Keratinocyte (primary cell): ENCODE results near the gene CXorf58. TPM values are rescaled to one million over a fixed set of nuclear protein-coding genes. Genes with fewer than 3 reads are reported as not detected.
"Not testable (repeated sequence)": the region's sequence is repeated elsewhere in the genome, so short reads cannot be mapped to it uniquely, and the experiment has no call there.

ENCODE experiments used
- DNase-seq: peaks from one replicate; pipeline ENCODE4 v3.0.0-alpha.2; 2011; ENCODE audit warnings: low read depth, missing footprints, low spot score
- FAIRE-seq: peaks from 2 replicates; lab custom pipeline; 2011; peaks lifted over from hg19 to GRCh38; lab: Jason Lieb, UNC
- H2AFZ ChIP-seq: 2 replicates; pipeline ENCODE4 v1.6.0; 2012; ENCODE audit warnings: low read length, control low read depth, inconsistent platforms; ENCODE audit not compliant: control insufficient read depth
- H3K27ac ChIP-seq: 2 replicates; pipeline ENCODE4 v1.5.1; 2011; ENCODE audit warnings: low read length; ENCODE audit not compliant: control insufficient read depth, insufficient read depth
- H3K27me3 ChIP-seq: 3 replicates; pipeline ENCODE4 v1.6.0; 2011; ENCODE audit warnings: low read length; ENCODE audit not compliant: control insufficient read depth, insufficient read depth; ENCODE audit errors: extremely low read depth
- H3K36me3 ChIP-seq, 2 experiments: 2 replicates in 1 of 2; 3 replicates in 1 of 2; pipeline ENCODE4 v1.5.1; 2011; ENCODE audit warnings: low read length in 2 of 2, mild to moderate bottlenecking in 1 of 2; ENCODE audit not compliant: control insufficient read depth in 2 of 2, insufficient read depth in 2 of 2; ENCODE audit errors: extremely low read depth in 1 of 2
- H3K4me1 ChIP-seq: 3 replicates; pipeline ENCODE4 v1.5.1; 2011; ENCODE audit warnings: low read length; ENCODE audit not compliant: control insufficient read depth, insufficient read depth; ENCODE audit errors: extremely low read depth
- H3K4me2 ChIP-seq: 3 replicates; pipeline ENCODE4 v1.6.0; 2011; ENCODE audit warnings: low read depth, low read length; ENCODE audit not compliant: control insufficient read depth, insufficient read depth; ENCODE audit errors: extremely low read depth
- H3K4me3 ChIP-seq, 3 experiments: fragments of 200-600 bp in 1 of 3; sonication (generic) in 1 of 3; 2 replicates in 2 of 3; 3 replicates in 1 of 3; pipeline ENCODE4 v1.5.1; 2011 to 2016; ENCODE audit warnings: low read length in 3 of 3, mild to moderate bottlenecking in 3 of 3, control low read depth in 2 of 3, inconsistent platforms in 1 of 3, low read depth in 1 of 3, mixed read lengths in 1 of 3, mixed run types in 1 of 3, moderate library complexity in 1 of 3; ENCODE audit not compliant: control insufficient read depth in 2 of 3, insufficient read depth in 2 of 3; ENCODE audit errors: extremely low read depth in 1 of 3
- H3K79me2 ChIP-seq: 2 replicates; pipeline ENCODE4 v1.6.0; 2012; ENCODE audit warnings: low read length; ENCODE audit not compliant: control insufficient read depth, insufficient read depth
- H3K9ac ChIP-seq: 3 replicates; pipeline ENCODE4 v1.6.0; 2011; ENCODE audit warnings: low read length; ENCODE audit not compliant: control insufficient read depth, insufficient read depth; ENCODE audit errors: extremely low read depth
- H3K9me1 ChIP-seq: 3 replicates; pipeline ENCODE4 v1.6.0; 2011; ENCODE audit warnings: low read length; ENCODE audit not compliant: control insufficient read depth, insufficient read depth; ENCODE audit errors: extremely low read depth
- H3K9me3 ChIP-seq: 2 replicates; pipeline ENCODE4 v1.5.1; 2012; ENCODE audit warnings: low read depth, low read length; ENCODE audit not compliant: control insufficient read depth
- H4K20me1 ChIP-seq: 3 replicates; pipeline ENCODE4 v1.6.0; 2011; ENCODE audit warnings: low read length; ENCODE audit not compliant: control insufficient read depth, insufficient read depth; ENCODE audit errors: extremely low read depth
- CTCF ChIP-seq, 3 experiments: IDR thresholded peaks in 1 of 3; conservative IDR thresholded peaks in 1 of 3; optimal IDR thresholded peaks in 1 of 3; 2 replicates in 2 of 3; 3 replicates in 1 of 3; pipeline versions ENCODE3 to v1.5.1; 2011; ENCODE audit warnings: low read length in 3 of 3, mild to moderate bottlenecking in 3 of 3, moderate library complexity in 2 of 3, control low read depth in 1 of 3, inconsistent platforms in 1 of 3; ENCODE audit not compliant: insufficient read depth in 2 of 3; ENCODE audit errors: extremely low read depth in 1 of 3
- EZH2 ChIP-seq: IDR thresholded peaks from one replicate; pipeline ENCODE4 v1.6.1; 2012; ENCODE audit warnings: inconsistent platforms, mild to moderate bottlenecking, low read length, moderate library complexity
- dilution Hi-C: fragments of 300-500 bp; cut with MboI; formaldehyde crosslinking; loops from one replicate; pipeline ENCODE4 v1.7.0; 2020; ENCODE audit warnings: low sequenced_read_pairs; ENCODE audit not compliant: extremely low pct_ligation_motif_present
- polyA plus RNA-seq, 5 experiments: library from polyadenylated mRNA; depleted of rRNA in 3 of 5; stranded (reverse) in 3 of 5; stranded (forward) in 1 of 5; unstranded in 1 of 5; fragments of >200 nt; gene quantifications; 1 replicate in 1 of 5; 2 replicates in 3 of 5; 3 replicates in 1 of 5; pipeline versions ENCODE4 v1.2.1 to v1.2.3, GENCODE V29; 2011 to 2012; ENCODE audit warnings: missing spikeins in 2 of 5, low read depth in 1 of 5, low replicate concordance in 1 of 5

CXorf58 gene
- polyA plus RNA-seq, 1 donor (not counting 4 experiments of a cell fraction or from before 2014, with no cell fraction given): 0.12 TPM

DNA sequence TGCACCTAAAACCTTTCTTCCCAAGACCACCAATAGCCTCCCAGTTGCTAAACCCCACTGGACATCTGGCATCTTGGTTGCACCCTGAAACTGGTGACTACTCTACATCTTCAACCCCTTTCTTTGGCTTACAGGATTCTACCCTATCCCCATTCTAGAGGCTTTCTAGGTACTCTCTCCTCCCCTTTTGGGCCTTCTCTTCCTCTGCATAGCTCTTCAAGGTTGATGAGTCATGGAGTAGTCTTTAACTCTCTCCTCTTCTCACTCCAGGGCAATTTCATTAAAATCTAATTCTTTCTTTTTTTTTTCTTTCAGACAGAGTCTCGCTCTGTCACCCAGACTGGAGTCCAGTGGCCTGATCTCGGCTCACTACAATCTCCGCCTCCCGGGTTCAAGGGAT, 16.9 kb upstream of the CXorf58 start:
- DNase-seq (no peak), FAIRE-seq (peak; percentile 44)
- TF ChIP-seq CTCF (optimal IDR thresholded peaks at IDR 0.05 in 1 of 3, IDR thresholded peaks at IDR 0.05 in 1 of 3, conservative IDR thresholded peaks at IDR 0.05 in 1 of 3; ENCODE audit: extremely low read depth in 1 of 3, insufficient read depth in 2 of 3, low read length in 3 of 3) (no peak), EZH2 (no peak)
- H3K27ac ChIP-seq: no peak overlapping the region
- no peak overlapping the region for H3K4me2 ChIP-seq
- no peak overlapping the region for H3K4me3 ChIP-seq
- H3K9me3 ChIP-seq: no peaks in the 10 kb centered on the region
- H3K27me3 ChIP-seq: no peaks in the 10 kb centered on the region
- no peak overlapping the region for H2AFZ ChIP-seq
- H3K9ac ChIP-seq: no peak overlapping the region
- no peaks in the 10 kb centered on the region for H3K79me2 ChIP-seq
- H3K9me1 ChIP-seq: no peaks in the 10 kb centered on the region
- H4K20me1 ChIP-seq: no peaks in the 10 kb centered on the region
- dilution Hi-C loops: no loop called here
- H3K36me3 ChIP-seq: no peaks in the 10 kb centered on the region
- H3K4me1 ChIP-seq: no peaks in the 10 kb centered on the region

DNA sequence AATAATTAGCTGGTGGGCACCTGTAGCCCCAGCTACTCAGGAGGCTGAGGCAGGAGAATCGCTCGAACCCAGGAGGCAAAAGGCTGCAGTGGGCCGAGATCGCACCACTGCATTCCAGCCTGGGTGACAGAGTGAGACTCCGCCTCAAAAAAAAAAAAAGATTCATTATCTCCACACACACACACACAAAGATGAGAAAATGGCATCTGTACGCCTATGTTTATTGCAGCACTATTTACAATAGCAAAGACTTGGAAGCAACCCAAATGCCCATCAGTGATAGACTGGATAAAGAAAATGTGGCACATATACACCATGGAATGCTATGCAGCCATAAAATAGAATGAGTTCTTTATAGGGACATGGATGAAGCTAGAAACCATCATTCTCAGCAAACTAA, 12.8 kb upstream of the CXorf58 start:
- H3K9ac ChIP-seq, H3K9me1 ChIP-seq, DNase-seq, H3K27me3 ChIP-seq, H3K4me2 ChIP-seq, H3K9me3 ChIP-seq, H4K20me1 ChIP-seq, H3K79me2 ChIP-seq, FAIRE-seq, H3K27ac ChIP-seq, H2AFZ ChIP-seq, H3K36me3 ChIP-seq, H3K4me3 ChIP-seq, dilution Hi-C loops: not testable (repeated sequence)
- peaks cover 25% of the 10 kb centered on the region for H3K4me1 ChIP-seq

DNA sequence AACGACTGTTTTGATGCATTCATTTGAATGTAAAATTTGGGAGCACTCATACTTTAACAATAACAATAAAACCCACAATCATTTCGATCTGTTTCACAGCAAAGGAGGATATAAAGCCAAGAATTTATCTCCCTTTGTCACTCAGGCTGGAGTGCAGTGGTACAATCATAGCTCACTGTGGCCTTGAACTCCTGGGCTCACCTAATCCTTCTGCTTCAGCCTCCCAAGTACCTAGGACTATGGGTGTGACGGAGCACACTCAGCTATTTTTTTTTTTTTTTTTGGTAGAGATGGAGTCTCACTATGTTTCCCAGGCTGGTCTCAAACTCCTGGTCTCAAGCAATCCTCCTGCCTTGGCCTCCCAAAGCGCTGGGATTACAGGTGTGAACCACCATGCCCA, 11.3 kb upstream of the CXorf58 start:
- H3K4me2 ChIP-seq: not testable (repeated sequence)
- peak overlapping the region; percentile 69 for H3K27ac ChIP-seq

More for the DNA sequence above, 11.3 kb upstream of the CXorf58 start:
- H4K20me1 ChIP-seq, H3K36me3 ChIP-seq, dilution Hi-C loops, H2AFZ ChIP-seq, H3K9me3 ChIP-seq, H3K9me1 ChIP-seq, H3K9ac ChIP-seq, FAIRE-seq, H3K4me3 ChIP-seq, H3K27me3 ChIP-seq, DNase-seq, H3K79me2 ChIP-seq: not testable (repeated sequence)
- peaks cover 38% of the 10 kb centered on the region for H3K4me1 ChIP-seq
